Activated T-cell treated with anti-CD3 and anti-CD28 coated beads for 24 hours (primary cell): ENCODE data around the gene SLC25A1.
"Not testable (repeated sequence)": the region's sequence is repeated elsewhere in the genome, so short reads cannot be mapped to it uniquely, and the experiment has no call there.

Experiments used
- DNase-seq: peaks from one replicate; pipeline ENCODE4 v3.0.0-alpha.2; 2020; ENCODE audit warnings: low read depth

SLC25A1 gene

DNA sequence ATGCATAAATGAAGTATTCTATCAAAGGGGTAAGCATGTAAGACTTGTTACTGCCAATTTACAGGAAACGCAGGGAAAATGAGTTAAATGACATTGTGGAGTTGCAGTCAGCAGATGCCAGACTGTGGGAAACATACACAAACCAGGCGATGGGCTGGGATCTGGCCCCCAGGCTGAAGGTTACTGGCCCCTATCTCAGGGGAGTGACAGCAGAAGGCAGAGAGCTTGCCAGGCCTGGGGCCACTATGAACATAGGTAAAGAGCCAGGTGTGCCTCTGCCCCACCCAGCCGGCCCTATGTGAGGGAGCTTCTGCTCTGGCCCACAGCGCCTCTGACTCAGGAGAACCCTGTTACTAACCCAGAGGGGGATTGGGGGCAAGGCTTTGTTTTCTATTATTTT, 26.1 kb upstream of the SLC25A1 start:
- DNase-seq, result no peak

DNA sequence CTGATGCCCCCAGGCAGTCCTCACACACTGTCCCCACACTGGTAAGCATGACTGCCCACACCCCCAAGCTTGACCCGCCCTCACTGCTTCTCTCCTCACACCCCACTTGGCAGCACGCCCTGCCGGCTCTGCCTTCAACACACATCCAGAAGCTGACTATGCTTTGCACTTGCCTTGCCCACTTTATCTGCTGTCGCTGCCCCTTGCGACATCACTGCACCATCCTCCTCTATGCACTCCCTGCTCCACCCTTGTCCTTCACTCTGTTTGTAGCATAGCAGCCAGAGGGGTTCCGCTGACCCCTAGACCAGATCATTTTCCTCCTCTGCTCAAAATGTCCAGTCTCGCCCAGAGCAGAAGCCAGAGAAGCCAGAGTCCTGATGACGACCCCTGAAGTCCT, 25.3 kb upstream of the SLC25A1 start:
- no peak for DNase-seq

- not testable (repeated sequence) for DNase-seq
Observed at GRCh38 chr22:19202799-19203186, 24.3 kb upstream of the SLC25A1 start.

DNA sequence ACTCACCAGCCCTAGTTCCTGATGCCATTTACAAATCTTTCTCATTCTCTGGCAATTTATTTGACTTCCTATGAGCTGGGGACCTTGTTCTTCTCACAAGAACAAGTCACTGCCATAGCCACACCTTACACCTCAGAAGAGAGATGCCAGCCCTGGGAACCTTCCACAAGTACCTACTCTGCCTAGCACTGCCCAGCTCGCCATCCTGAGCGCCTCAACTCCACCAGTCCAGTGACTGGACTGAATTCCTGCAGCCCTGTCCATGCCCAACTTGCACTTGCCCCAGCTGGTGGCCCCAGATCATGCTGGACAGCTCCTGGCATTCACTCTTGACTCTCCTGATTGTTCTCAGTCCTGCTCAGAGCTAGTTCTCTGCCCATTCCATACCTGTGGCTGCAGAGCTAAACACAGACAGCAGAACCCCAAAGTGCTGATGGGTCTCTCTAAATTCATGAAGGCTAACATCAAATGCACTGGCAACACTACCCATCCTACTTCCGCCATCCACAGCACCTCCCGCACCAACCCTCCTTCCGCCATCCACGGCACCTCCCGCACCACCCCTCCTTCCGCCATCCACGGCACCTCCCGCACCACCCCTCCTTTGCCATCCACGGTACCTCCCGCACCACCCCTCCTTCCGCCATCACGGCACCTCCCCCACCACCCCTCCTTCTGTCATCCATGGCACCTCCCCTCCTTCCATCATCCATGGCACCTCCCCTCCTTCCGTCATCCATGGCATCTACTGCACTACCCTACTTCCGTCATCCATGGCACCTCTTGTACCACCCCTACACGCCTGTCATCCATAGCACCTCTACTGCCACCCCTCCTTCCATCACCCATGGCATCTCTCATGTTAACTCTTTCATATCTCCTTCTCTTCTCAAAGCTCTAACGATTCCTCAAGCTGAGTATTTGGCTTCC, 23.6 kb upstream of the SLC25A1 start:
- DNase-seq, result no peak

DNA sequence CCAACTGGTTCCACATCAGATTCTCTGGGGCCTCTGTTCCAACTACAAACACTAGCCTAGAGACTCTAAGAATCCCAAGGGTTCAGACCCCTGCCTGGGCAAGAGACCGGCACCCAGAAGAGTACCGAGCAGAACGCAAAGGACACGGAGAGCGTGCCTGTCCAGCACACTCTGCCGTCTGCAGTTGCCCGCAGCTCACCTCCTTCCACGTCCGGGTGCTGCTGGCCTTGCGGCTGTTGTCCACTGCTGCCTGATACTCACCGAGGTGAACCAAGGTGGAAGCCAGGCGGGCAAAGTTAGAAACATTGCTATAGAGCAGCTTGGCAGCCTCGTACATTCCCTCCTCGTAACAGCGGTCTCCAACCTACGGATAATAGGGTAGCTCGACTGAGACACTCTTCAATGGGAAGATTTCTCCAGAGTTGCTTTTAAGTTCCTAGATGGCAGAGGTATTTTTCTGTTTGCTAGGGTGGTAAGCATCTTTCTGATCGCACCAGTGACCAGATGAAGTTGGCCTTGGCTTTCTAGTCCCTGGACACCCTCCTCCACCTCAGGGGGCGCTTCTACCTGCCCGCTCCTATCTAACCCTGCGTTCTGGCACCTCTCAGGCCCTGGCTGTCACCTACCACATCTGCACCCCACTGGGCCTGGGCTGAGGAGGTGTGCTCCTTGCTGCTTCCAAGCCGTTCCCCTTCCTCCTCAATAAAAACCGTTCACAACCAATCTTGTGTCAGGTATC, 22.8 kb upstream of the SLC25A1 start:
- DNase-seq, result no peak

- no peak for DNase-seq
Observed at GRCh38 chr22:19199479-19199878, 20.9 kb upstream of the SLC25A1 start.

GRCh38 chr22:19197997-19198865, 19.7 kb upstream of the SLC25A1 start:
- no peak for DNase-seq

GRCh38 chr22:19196841-19197612, 18.5 kb upstream of the SLC25A1 start:
- no peak for DNase-seq

GRCh38 chr22:19195796-19196731, 17.5 kb upstream of the SLC25A1 start:
- DNase-seq, result no peak

GRCh38 chr22:19194766-19195536, 16.4 kb upstream of the SLC25A1 start:
- DNase-seq, result no peak

- DNase-seq, result no peak
Observed at GRCh38 chr22:19193879-19194278, 15.3 kb upstream of the SLC25A1 start.

DNA sequence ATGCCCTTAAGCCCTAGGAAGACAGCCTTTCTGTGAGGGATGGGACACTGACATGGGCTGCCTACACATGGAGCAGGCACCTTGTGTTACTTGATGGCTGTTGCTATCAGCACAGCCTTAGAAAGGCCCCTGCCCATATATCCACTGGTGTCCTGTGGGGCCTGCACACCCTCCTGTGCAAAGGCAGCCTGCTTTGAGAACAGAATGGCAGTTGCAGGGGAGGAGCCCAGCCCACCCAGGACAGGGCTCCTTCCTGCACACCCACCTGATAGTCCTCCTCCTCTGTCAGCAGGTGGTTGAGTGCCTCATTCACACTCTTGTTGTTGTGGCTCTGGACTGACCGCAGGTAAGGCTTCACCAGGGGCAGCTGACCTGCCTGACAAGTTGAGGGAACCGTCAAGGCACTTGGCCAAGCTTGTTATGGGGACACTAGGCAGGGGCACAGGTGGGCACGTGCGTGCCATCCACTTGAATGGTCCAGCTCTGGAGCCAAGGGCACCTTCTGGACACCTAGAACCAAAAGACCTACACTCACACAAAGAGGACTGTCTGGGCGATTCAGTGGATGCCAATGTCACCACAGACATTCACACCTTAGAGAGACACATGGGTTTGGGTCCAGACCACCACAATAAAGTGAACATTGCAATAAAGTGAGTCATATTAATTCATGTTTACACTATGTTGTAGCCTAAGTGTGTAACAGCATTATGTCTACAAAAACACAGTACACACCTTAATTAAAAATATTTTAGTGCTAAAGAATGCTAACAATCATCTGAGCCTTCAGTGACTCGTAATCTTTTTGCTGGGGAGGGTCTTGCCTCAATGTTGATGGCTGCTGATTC, 9.4 kb upstream of the SLC25A1 start:
- no peak for DNase-seq

DNA sequence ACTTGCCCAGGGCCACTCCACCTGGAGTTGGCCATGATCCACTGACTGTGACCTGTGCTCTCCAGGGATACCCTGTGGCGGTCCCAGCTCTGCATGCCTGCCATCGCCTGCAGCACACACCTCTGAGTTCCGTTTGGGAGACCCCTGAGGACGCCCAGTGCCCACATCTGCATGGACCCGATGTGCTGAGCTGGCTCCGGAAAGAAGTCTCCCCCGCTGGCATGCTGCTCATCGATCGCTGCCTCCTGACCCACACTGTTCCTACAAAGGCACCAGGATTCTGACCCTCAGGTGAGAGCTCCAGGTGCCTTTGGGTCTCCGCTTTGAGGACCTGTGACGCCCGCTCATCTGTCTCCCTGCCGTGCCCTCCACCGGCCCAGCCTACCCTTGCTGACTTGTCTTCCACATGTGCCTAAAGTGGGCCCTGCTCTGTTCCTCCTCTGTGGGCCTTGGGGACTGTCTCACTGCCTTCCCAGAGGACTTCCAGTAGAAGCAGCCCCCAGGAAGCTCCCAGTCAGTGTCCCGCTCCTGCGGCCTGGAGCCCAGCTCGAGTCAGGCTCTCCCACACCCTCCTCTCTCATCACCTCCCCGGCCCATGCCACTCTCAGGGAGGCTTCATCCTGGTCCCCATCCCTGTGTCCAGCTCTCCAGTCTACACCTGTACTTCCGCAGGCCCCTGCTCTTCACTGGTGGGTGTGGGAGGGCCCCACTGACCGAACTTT, 5.9 kb upstream of the SLC25A1 start:
- DNase-seq, result no peak

GRCh38 chr22:19183216-19183615, 4.7 kb upstream of the SLC25A1 start:
- no peak for DNase-seq

- no peak for DNase-seq
Observed at GRCh38 chr22:19182472-19183157, 4.1 kb upstream of the SLC25A1 start.

DNA sequence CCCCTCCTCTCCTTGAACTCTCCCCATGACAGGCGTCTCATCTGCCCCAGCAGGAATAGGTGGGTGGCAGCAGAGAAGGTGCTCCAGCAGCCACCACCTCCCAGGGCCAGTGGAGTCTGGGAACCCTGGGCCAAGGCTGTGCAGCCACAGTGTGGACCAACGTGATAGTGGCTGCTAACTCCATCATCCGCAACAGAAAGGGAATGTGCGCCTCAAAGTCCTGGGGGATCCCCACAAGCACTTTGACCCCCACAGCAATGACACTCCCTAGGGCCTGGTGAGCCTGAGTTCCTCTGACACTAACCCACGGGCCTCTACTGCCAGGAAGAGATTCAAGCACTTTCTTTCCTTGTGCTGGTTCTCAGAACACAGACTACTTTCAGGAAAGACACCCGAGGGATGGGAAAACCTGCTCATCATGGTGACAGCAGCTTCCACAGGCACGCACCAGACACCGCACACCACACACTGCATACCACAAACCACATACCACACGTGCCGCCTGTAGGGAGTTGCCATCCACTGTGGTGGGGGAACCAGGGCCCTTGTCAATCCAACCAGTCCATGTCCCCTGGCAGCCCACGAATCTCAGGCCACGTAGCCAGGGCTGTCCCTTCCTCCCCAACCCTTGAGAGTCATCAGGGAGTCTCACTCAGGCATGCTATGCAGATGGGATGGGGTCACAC, 3.4 kb upstream of the SLC25A1 start:
- DNase-seq, result no peak
